Measurements from ENCODE around the gene NCOR2.
A peak's percentile ranks its signal among the peaks of the same experiment; 100 is the strongest.
"Not testable (repeated sequence)": the region's sequence is repeated elsewhere in the genome, so short reads cannot be mapped to it uniquely, and the experiment has no call there.

Gene NCOR2

GRCh38 chr12:124599074-124599999 lies 31.9 kb upstream of the NCOR2 start:
- DNase-seq: peak; percentile 81

DNA sequence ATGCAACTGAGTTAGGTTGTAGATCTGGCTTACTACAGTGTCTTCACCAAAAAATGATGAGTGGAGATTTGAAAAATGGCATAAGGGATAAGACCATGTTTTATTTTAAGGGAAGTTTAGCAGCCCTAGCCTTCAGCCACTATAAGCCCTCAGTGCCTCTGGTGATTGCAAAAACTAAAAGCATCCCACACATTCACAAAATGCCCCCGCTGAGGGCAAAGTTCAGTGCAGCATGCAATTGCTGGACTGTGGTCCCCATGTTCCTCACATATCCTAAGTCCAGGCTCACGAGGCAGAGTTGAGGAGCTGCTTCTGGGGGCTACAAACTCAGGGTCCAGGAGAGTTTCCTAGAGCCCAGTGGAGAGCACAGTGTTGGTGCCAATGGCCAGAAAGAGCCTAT lies 29.6 kb upstream of the NCOR2 start:
- no peak for DNase-seq

- no peak for DNase-seq
Measured at GRCh38 chr12:124595444-124595843, 28.0 kb upstream of the NCOR2 start.

DNA sequence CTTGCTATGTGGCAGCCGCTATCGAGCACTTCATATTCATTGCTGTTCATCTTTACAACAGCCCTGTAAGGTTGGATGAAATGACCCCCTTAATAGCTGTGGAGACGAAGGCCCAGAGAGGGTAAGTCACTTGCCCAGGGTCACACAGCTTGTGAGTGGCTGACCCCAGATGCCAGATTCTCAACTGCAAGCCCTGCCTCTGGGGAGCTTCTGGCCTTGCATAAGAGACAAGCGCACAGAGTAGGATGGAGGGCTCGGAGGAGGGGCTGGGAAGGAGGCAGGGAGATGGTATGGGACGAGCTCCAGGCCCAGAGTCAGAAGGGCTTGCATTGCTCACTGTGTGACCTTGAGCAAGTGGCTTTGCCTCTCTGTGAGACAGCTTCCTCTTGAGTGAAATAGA lies 27.4 kb upstream of the NCOR2 start:
- no peak for DNase-seq

DNA sequence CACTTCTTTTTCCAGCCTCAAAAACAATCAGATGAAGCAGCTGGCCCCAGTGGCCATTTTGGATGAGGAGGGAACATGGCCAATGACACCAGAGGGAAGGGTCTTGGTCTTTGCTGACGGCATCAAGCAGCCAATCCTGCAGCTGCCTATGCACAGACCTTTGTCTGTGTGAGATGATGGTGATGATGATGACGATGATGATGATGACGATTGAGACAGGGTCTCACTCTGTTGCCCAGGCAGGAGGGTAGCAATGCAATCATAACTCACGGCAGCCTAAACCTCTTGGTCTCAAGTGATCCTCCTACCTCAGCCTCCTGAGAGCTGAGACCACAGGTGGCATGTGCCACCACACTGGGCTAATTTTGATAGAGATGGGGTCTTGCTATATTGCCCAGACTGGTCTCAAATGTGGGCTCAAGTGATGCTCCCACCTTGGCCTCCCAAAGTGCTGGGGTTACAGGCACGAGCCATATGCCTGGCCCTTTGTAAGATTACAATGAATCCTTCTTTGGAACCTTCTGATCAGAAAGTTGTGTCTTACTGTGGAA lies 26.5 kb upstream of the NCOR2 start:
- no peak for DNase-seq

DNA sequence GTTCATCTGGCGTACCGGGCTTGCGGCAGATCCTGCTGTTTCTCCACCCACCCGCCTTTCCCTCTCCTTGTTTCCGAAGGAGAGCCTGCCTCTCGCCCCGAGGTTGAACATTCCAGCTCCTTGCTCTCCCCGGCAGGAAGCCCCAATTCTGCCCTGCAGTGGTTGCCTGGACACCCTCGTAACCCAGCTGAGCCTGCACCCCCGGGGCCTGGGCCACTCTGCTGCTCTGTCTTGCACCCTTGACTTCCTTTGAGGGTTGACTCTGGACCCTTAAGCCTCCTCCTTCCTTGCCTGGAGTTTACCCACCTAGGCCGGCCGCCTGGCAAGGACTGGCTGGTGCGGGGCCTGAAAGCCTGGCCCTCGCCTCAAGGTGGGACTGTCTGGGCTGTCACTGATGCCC lies 25.8 kb upstream of the NCOR2 start:
- DNase-seq: no peak

DNA sequence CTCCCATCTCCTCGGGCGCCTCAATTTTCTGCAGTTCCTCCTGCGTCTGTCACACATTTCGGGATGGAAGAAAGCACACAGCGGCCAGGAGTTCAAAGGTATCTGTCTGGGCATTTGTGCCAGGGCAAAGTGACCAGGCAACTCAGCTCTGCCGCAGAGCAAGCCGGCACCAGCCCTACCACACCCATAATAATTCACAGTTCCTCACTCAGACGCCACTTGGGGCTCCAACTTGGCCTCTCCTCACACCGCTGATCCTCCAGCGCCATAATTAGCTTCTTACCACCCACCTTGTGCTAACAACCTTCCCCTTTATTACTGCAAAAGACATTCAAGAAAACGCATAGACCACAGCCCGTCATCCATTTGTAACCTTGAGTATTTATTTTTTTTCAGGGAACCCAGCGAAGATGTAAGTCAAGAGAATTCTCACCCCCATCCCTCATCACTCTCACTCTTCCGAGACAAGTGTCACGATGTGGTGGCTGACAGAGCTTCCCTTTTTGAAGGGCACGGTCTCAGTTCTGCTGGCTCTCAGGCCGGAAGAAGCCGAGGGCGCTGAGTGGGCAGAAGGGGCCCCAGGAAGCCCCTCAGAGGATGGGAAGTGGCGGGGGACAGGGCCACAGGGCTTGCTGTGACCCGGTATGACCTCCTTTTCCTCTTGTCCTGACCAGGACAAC lies 25.2 kb upstream of the NCOR2 start:
- no peak for DNase-seq

GRCh38 chr12:124592050-124592449 lies 24.6 kb upstream of the NCOR2 start:
- DNase-seq: peak; percentile 64

DNA sequence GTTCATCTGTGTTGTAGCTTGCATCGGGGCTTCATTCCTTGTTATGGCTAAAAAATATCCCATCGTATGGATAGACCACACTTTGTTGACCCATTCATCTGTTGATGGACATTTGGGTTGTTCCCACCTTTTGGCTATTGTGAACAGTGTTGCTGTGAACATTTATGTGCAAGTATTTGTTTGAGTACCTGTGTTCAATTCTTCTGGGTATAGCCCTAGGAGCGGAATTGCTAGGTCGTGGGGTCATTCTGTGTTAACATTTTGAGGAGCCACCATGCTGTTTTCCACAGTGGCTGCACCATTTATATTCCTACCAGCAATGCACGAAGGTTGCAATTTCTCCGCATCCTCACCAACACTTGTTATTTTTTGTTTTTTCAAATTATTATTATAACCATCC lies 23.0 kb upstream of the NCOR2 start:
- no peak for DNase-seq

GRCh38 chr12:124588751-124589267 lies 21.4 kb upstream of the NCOR2 start:
- peak; percentile 70 for DNase-seq

DNA sequence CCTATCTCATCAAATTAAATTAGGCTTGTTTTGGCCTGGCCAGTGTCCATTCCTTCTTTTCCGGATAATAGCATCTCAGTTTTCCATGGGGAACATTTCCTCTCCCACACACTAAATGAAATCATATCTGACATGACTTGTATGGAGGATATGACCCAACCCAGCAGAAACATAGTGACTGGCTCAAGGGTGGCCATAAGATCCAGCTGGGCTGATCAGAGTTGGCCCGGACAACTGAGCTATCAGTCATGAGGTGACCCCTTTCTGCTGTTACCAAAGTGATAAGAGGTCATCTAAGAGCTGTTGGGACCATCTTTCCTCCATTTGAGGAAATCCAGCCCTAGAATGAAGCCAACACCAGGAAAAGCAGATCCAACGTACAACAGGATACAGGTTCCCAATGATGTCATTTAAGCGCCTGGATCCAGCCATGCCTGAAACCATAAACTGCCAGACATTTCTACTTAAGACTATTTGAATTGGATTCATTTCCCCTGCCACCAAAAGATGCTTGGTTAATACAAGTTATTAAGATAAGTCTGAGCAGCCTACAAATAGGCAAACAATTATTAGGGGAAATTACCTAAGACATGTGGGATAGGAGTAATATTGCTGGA lies 20.7 kb upstream of the NCOR2 start:
- no peak for DNase-seq

DNA sequence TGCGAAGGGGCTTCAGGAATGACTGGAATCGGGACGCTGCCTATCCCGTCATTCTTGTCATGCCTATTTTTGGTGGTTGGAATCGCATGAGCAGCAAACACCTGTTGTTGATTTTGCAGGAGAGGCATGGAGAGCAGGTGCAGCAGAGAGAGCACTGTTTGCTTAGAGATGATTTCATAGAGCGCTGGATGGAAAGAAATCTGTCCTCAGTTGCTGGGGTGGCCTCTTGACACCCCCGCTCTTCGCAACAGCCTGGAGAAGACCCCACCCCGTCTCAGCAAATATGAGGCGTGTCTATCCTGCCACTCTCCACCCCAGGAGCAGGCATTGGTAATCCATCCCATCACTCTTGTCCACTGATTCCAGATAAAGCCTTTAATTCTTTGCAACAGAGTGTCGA lies 19.3 kb upstream of the NCOR2 start:
- DNase-seq: no peak

DNA sequence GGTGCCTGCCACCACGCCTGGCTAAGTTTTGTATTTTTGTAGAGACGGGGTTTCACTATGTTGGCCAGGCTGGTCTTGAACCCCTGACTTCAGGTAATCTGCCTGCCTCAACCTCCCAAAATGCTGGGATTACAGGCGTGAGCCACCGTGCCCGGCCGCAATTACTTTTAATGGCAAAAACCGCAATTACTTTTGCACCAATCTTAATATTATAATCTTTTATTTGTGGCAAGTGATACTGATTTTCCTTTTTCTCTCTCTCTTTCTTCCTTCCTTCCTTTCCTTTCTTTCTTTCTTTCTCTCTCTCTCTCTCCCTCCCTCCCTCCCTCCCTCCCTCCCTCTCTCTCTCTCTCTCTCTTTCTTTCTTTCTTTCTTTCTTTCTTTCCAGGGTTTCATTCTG lies 17.1 kb upstream of the NCOR2 start:
- DNase-seq: not testable (repeated sequence)

DNA sequence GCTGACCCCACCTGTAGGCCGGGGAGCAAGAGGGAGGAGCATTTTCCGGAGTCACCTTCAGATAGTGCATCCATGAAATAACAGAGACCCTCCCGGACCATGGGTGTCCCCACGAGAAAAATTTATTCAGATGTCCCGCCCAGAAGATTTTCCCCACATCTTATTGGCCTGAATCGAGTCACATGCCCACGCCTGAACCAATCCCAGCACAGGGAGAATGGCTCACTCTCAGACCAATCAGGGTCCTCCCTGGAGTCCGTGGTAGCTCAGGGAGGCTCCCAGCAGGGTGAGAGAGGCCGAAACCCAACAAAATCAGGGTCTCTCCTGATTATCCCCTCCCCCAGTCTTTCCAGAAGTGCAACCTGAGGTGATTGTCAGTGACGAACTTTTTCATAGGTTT lies 16.4 kb upstream of the NCOR2 start:
- no peak for DNase-seq

DNA sequence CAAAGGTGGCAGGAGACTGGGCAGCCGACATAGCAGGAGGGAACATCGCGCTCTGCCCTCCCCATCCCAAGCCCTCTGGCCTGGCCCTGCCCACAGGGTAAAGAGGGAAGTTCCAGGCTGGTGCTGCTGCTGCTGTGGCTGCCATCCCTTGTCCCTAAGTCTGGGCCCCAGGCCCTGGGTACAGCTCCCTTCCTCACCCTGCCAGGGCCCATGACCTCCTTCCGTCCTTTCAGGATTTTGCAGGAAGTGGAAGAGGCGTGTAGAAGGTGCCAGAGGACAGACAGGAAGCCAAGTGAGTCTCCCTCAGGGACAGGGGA lies 14.7 kb upstream of the NCOR2 start:
- DNase-seq: no peak

DNA sequence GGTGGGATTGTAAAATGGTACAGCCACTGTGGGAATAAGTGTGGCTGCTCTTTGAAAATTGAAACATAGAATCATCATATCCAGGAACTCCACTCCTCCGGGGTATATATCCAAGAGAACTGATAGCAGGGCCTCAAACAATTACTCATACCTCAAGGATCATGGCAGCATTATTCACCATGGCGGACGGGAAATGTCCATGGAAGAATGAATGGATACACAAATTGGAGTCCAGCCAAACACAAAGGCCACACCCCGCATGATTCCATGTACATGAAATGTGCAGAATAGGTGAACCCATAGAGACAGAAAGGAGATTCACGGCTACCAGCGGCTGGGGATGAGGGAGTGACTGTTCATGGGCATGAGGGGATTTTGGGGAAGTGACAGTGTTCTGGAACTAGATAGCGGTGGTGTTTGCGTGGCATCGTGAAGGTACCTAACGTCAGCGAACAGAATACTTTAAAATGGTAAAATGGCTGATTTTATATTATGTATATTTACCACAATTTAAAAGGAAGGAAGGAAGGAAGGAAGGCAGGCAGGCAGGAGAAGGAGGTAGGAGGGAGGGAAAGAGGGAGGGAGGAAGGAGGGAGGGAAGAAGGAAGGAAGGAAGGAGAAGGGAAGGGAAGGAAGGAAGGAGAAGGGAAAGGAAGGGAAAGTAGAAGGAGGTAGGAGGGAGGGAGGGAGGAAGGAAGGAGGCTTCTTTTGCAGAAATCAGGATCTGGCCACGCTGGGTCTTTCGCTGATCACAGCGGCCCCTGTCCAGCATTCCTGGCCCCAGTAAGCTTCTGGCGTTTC lies 14.1 kb upstream of the NCOR2 start:
- peak; percentile 41 for DNase-seq

- no peak for DNase-seq
Measured at GRCh38 chr12:124579921-124580517, 12.6 kb upstream of the NCOR2 start.

- DNase-seq: no peak
Measured at GRCh38 chr12:124578854-124579253, 11.4 kb upstream of the NCOR2 start.

DNA sequence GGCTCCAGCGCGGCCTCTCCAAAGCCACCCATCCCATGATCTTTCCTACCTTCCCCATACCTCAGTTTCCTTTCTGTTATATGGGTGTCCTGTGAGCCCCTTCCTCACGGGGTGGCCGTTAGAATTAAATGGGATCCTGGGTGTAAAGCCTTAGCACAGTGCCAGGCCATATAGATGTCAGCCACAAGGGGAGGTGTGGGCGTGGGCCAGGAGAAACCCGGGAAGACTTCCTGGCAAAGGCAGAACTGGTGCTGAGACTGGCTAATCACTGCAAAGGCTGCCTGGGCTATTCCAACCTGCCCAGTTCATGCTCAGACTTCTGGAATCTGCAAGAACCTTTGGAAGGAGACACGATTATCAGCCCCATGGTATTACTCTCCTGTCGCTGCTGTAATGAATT lies 11.0 kb upstream of the NCOR2 start:
- no peak for DNase-seq

GRCh38 chr12:124577986-124578385 lies 10.6 kb upstream of the NCOR2 start:
- DNase-seq: no peak

DNA sequence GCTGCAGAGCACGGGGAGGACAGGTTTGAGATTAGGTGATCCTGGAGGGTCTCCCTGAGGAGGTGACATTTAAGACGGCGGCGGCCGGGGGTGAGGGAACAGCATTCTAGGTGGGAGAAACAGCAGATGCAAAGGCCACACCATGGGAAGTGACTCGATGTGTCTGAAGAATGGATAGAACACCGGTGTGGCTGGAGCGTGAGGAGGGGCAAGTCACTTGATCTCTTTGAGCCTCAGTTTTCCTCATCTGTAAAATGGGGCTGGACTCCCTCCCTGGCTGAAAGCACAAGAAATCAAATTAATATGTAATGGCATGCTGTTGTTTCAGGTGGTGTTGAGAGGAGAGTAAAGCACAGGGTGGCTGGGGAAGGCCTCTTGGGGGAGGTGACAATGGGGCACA lies 10.0 kb upstream of the NCOR2 start:
- DNase-seq: no peak

GRCh38 chr12:124576061-124576650 lies 8.7 kb upstream of the NCOR2 start:
- no peak for DNase-seq
